Loucy (cell line): ENCODE data around the gene MTMR12.

Source experiments
- H2AFZ ChIP-seq: fragments of 200-600 bp; sonication (generic); 2 replicates; pipeline ENCODE4 v1.6.0; 2016; ENCODE audit warnings: antibody characterized with exemption, mild to moderate bottlenecking, low read length, moderate library complexity
- H3F3A ChIP-seq: fragments of 200-600 bp; 2 replicates; pipeline ENCODE4 v1.6.0; 2016; ENCODE audit warnings: antibody characterized with exemption, low read depth, mild to moderate bottlenecking
- H3K27me3 ChIP-seq: fragments of 200-600 bp; sonication (generic); 2 replicates; pipeline ENCODE4 v1.6.1; 2014; ENCODE audit warnings: low read length, mild to moderate bottlenecking; ENCODE audit not compliant: insufficient read depth, poor library complexity, severe bottlenecking
- H3K36me3 ChIP-seq: fragments of 200-600 bp; sonication (generic); 2 replicates; pipeline ENCODE4 v1.6.1; 2016; ENCODE audit warnings: low read length; ENCODE audit not compliant: insufficient read depth
- H3K4me1 ChIP-seq: fragments of 200-600 bp; sonication (generic); 2 replicates; pipeline ENCODE4 v1.5.1; 2014; ENCODE audit warnings: low read length, mild to moderate bottlenecking; ENCODE audit not compliant: insufficient read depth, poor library complexity, severe bottlenecking
- H3K4me2 ChIP-seq: fragments of 200-600 bp; sonication (generic); 2 replicates; pipeline ENCODE4 v1.6.0; 2014; ENCODE audit warnings: antibody characterized with exemption, low read length, low read depth, mild to moderate bottlenecking; ENCODE audit not compliant: poor library complexity, severe bottlenecking
- H3K4me3 ChIP-seq: fragments of 200-600 bp; sonication (generic); 2 replicates; pipeline ENCODE4 v1.5.1; 2014; ENCODE audit warnings: low read length, mild to moderate bottlenecking, mixed read lengths; ENCODE audit not compliant: poor library complexity, severe bottlenecking
- H3K79me2 ChIP-seq: fragments of 200-600 bp; sonication (generic); 2 replicates; pipeline ENCODE4 v1.6.1; 2014; ENCODE audit warnings: low read length; ENCODE audit not compliant: insufficient read depth
- H3K9ac ChIP-seq: fragments of 200-600 bp; sonication (generic); 2 replicates; pipeline ENCODE4 v1.6.0; 2014; ENCODE audit warnings: mild to moderate bottlenecking, low read depth, low read length, moderate library complexity; ENCODE audit not compliant: poor library complexity, severe bottlenecking
- H3K9me2 ChIP-seq: fragments of 200-600 bp; sonication (generic); replicated peaks from 2 replicates; pipeline ENCODE4 v1.6.1; 2016; ENCODE audit warnings: low read depth, low read length, mixed read lengths
- H3K9me3 ChIP-seq: fragments of 200-600 bp; sonication (generic); 2 replicates; pipeline ENCODE4 v1.6.1; 2014; ENCODE audit warnings: mild to moderate bottlenecking, antibody characterized with exemption, low read length, low read depth; ENCODE audit not compliant: insufficient read depth
- H4K20me1 ChIP-seq: fragments of 200-600 bp; sonication (generic); 2 replicates; pipeline ENCODE4 v1.6.0; 2014; ENCODE audit warnings: antibody characterized with exemption, low read length, mild to moderate bottlenecking; ENCODE audit not compliant: insufficient read depth, poor library complexity, severe bottlenecking
- CTCF ChIP-seq: fragments of 200-600 bp; sonication (generic); conservative IDR thresholded peaks from 2 replicates; pipeline ENCODE4 v1.5.1; 2014; ENCODE audit warnings: mild to moderate bottlenecking, antibody characterized with exemption, low read length
- EZH2phosphoT487 ChIP-seq: fragments of 200-600 bp; IDR thresholded peaks from 2 replicates; pipeline ENCODE4 v1.6.1; 2018; ENCODE audit warnings: antibody characterized with exemption, mild to moderate bottlenecking, moderate library complexity, borderline replicate concordance

The MTMR12 gene

GRCh38 chr5:32206053-32206452 lies 106.7 kb downstream of the MTMR12 start:
- Histone ChIP-seq H3F3A (no peaks in the 10 kb centered on the region), H3K4me1 (peaks cover 3% of the 10 kb centered on the region)

GRCh38 chr5:32202394-32202793 lies 110.3 kb downstream of the MTMR12 start:
- H2AFZ ChIP-seq, result no peak overlapping the region
- H3K27me3 ChIP-seq, result no peaks in the 10 kb centered on the region
- H3K9ac ChIP-seq, result no peak overlapping the region
- TF ChIP-seq EZH2phosphoT487, result no peak
- no peak for TF ChIP-seq CTCF
- H3K9me3 ChIP-seq, result no peaks in the 10 kb centered on the region
- H3K9me2 ChIP-seq, result no peaks in the 10 kb centered on the region
- H3K4me3 ChIP-seq, result no peak overlapping the region
- no peaks in the 10 kb centered on the region for H3K79me2 ChIP-seq
- H3K4me2 ChIP-seq, result no peak overlapping the region
- H3F3A ChIP-seq, result no peaks in the 10 kb centered on the region
- H4K20me1 ChIP-seq, result no peaks in the 10 kb centered on the region
- H3K4me1 ChIP-seq, result no peaks in the 10 kb centered on the region
- no peaks in the 10 kb centered on the region for H3K36me3 ChIP-seq

More at GRCh38 chr5:32206053-32206452, 106.7 kb downstream of the MTMR12 start:
- Histone ChIP-seq H4K20me1 (no peaks in the 10 kb centered on the region), H3K9me3 (no peaks in the 10 kb centered on the region), H3K4me2 (no peak overlapping the region), H2AFZ (no peak overlapping the region), H3K9ac (no peak overlapping the region), H3K9me2 (no peaks in the 10 kb centered on the region), H3K4me3 (no peak overlapping the region), H3K36me3 (no peaks in the 10 kb centered on the region), H3K79me2 (no peaks in the 10 kb centered on the region), H3K27me3 (no peaks in the 10 kb centered on the region)
- TF ChIP-seq CTCF (no peak), EZH2phosphoT487 (no peak)

GRCh38 chr5:32201122-32201753 lies 111.5 kb downstream of the MTMR12 start:
- Histone ChIP-seq H4K20me1 (no peaks in the 10 kb centered on the region), H2AFZ (no peak overlapping the region), H3K4me3 (no peak overlapping the region), H3K36me3 (no peaks in the 10 kb centered on the region), H3K27me3 (no peaks in the 10 kb centered on the region), H3K4me2 (no peak overlapping the region), H3K4me1 (no peaks in the 10 kb centered on the region), H3K9ac (no peak overlapping the region), H3K79me2 (no peaks in the 10 kb centered on the region), H3K9me2 (no peaks in the 10 kb centered on the region), H3K9me3 (no peaks in the 10 kb centered on the region), H3F3A (no peaks in the 10 kb centered on the region)
- TF ChIP-seq EZH2phosphoT487, result no peak
- no peak for TF ChIP-seq CTCF
